HEK293T (cell line): ENCODE data around the gene CCDC141.

ENCODE experiments used
- BHLHE40 ChIP-seq: fragments of 450-650 bp; IDR thresholded peaks from 2 replicates; pipeline ENCODE4 v1.6.1; 2016; ENCODE audit warnings: mild to moderate bottlenecking, moderate library complexity, borderline replicate concordance
- CTBP1 ChIP-seq: fragments of 450-650 bp; IDR thresholded peaks from 2 replicates; pipeline ENCODE4 v1.6.1; 2016; ENCODE audit warnings: borderline replicate concordance
- FOXA1 ChIP-seq: fragments of 450-650 bp; IDR thresholded peaks from 2 replicates; pipeline ENCODE4 v1.6.1; 2016; ENCODE audit warnings: mild to moderate bottlenecking
- FOXK2 ChIP-seq: fragments of 450-650 bp; IDR thresholded peaks from 2 replicates; pipeline ENCODE4 v1.6.1; 2016; ENCODE audit warnings: mild to moderate bottlenecking
- FOXM1 ChIP-seq: fragments of 450-650 bp; IDR thresholded peaks from 2 replicates; pipeline ENCODE4 v1.6.1; 2017; ENCODE audit warnings: mild to moderate bottlenecking, borderline replicate concordance
- LEF1 ChIP-seq: fragments of 450-650 bp; IDR thresholded peaks from 2 replicates; pipeline ENCODE4 v1.6.1; 2017; ENCODE audit warnings: mild to moderate bottlenecking, borderline replicate concordance
- PKNOX1 ChIP-seq: fragments of 450-650 bp; IDR thresholded peaks from 2 replicates; pipeline ENCODE4 v1.6.1; 2016
- TARDBP ChIP-seq: fragments of 450-650 bp; IDR thresholded peaks from 2 replicates; pipeline ENCODE4 v1.6.1; 2016
- ZNF384 ChIP-seq: fragments of 450-650 bp; IDR thresholded peaks from 2 replicates; pipeline ENCODE4 v1.6.1; 2016

GRCh38 chr2:178805457-178805856, 244.5 kb downstream of the CCDC141 start:
- TF ChIP-seq TARDBP (no peak), ZNF384 (no peak), FOXM1 (no peak), PKNOX1 (no peak), FOXK2 (no peak), BHLHE40 (no peak), FOXA1 (no peak), LEF1 (no peak), CTBP1 (no peak)
